ENCODE results near the gene TMEM207.

- no peak for TF ChIP-seq NFKBIZ (CRISPR knock-in tag; IDR thresholded peaks at IDR 0.05)
- no peak for TF ChIP-seq MYC (CRISPR knock-in tag; IDR thresholded peaks at IDR 0.05; ENCODE audit: borderline replicate concordance)
- no peak for TF ChIP-seq ZNF713 (CRISPR knock-in tag; IDR thresholded peaks at IDR 0.05)
- no peak for TF ChIP-seq BCLAF1 (IDR thresholded peaks at IDR 0.05)
- no peak for TF ChIP-seq ATF7 (IDR thresholded peaks at IDR 0.05)
- no peak for TF ChIP-seq ATF7 (CRISPR knock-in tag; IDR thresholded peaks at IDR 0.05)
- TF ChIP-seq RFXANK (CRISPR knock-in tag; IDR thresholded peaks at IDR 0.05) = no peak
- TF ChIP-seq TBL1XR1 (IDR thresholded peaks at IDR 0.05; ENCODE audit: borderline replicate concordance, low read length, partially characterized antibody) = no peak
- no peak for TF ChIP-seq SIN3B (IDR thresholded peaks at IDR 0.05; ENCODE audit: low read length)
Observed at GRCh38 chr3:190492129-190492528, 42.4 kb upstream of the TMEM207 start.
